GM12878 (cell line): ENCODE results near the gene MRPS18B. TPM values are rescaled to one million over a fixed set of nuclear protein-coding genes. Genes with fewer than 3 reads are reported as not detected.

ENCODE experiments used
- ATAC-seq: fragments of 200-7000 bp; cut with Tn5 transposase; 3 replicates; pipeline ENCODE4 v1.9.1; 2020; ENCODE audit warnings: mild to moderate bottlenecking, moderate library complexity
- BruUV-seq: library from RNA; stranded (reverse); fragments of 400-500 nt; replicated peaks from 2 replicates; lab custom pipeline; 2021; lab: Mats Ljungman, UMichigan
- CTCF ChIA-PET: fragments of 300-600 bp; sonication (Branson Sonifier 250); formaldehyde crosslinking; extraction: SDS; loops from one replicate; lab custom pipeline; 2021; ENCODE audit warnings: inconsistent platforms; lab: Yijun Ruan, JAX
- POLR2A ChIA-PET: fragments of 350-600 bp; formaldehyde crosslinking; extraction: SDS; loops from one replicate; lab custom pipeline; 2021; ENCODE audit warnings: inconsistent platforms; lab: Charles Lee
- RAD21 ChIA-PET: fragments of 300-600 bp; sonication (Branson Sonifier 250); formaldehyde crosslinking; loops from one replicate; lab custom pipeline; 2023; ENCODE audit warnings: antibody characterized with exemption; ENCODE audit not compliant: unreplicated experiment; lab: Charles Lee
- SMC1A ChIA-PET: fragments of 300-600 bp; sonication (Branson Sonifier 250); formaldehyde crosslinking; loops from one replicate; lab custom pipeline; 2023; ENCODE audit not compliant: unreplicated experiment, uncharacterized antibody; lab: Charles Lee
- DNase-seq: peaks from one replicate; pipeline ENCODE4 v3.0.0-alpha.2; 2011; ENCODE audit warnings: low read depth, low spot score
- FAIRE-seq: peaks from 3 replicates; lab custom pipeline; 2011; peaks lifted over from hg19 to GRCh38; lab: Jason Lieb, UNC
- H2AFZ ChIP-seq: 2 replicates; pipeline ENCODE4 v1.6.0; 2011; ENCODE audit warnings: low read depth, low read length, control low read depth; ENCODE audit not compliant: control insufficient read depth
- H3K27ac ChIP-seq: 2 replicates; pipeline ENCODE4 v1.5.1; 2011; ENCODE audit warnings: control low read depth; ENCODE audit not compliant: control insufficient read depth, insufficient read depth
- H3K27me3 ChIP-seq, 2 experiments: replicated peaks in 1 of 2; 2 replicates each; pipeline versions ENCODE4 v1.6.0 to v1.6.1; 2011; ENCODE audit warnings: low read length in 1 of 2; ENCODE audit not compliant: control insufficient read depth in 2 of 2, insufficient read depth in 2 of 2
- H3K36me3 ChIP-seq, 2 experiments: 2 replicates each; pipeline ENCODE4 v1.5.1; 2011; ENCODE audit warnings: low read length in 1 of 2; ENCODE audit not compliant: control insufficient read depth in 2 of 2, insufficient read depth in 2 of 2
- H3K4me1 ChIP-seq: 2 replicates; pipeline ENCODE4 v1.6.1; 2011; ENCODE audit warnings: mild to moderate bottlenecking, low read length, moderate library complexity, mixed read lengths; ENCODE audit not compliant: control insufficient read depth, insufficient read depth
- H3K4me2 ChIP-seq: 2 replicates; pipeline ENCODE4 v1.6.0; 2011; ENCODE audit warnings: control low read depth; ENCODE audit not compliant: control insufficient read depth, insufficient read depth
- H3K4me3 ChIP-seq: fragments of 200-600 bp; sonication (generic); 2 replicates; pipeline ENCODE4 v1.5.1; 2016
- H3K79me2 ChIP-seq: 2 replicates; pipeline ENCODE4 v1.6.0; 2011; ENCODE audit warnings: low read length; ENCODE audit not compliant: control insufficient read depth, insufficient read depth
- H3K9ac ChIP-seq: 2 replicates; pipeline ENCODE4 v1.8.0; 2011; ENCODE audit warnings: low read length, control low read depth, mixed read lengths; ENCODE audit not compliant: control insufficient read depth, insufficient read depth
- H3K9me3 ChIP-seq: replicated peaks from 3 replicates; pipeline ENCODE4 v1.5.1; 2011; ENCODE audit warnings: mild to moderate bottlenecking, low read length; ENCODE audit not compliant: control insufficient read depth, insufficient read depth
- H4K20me1 ChIP-seq: 2 replicates; pipeline ENCODE4 v1.6.0; 2011; ENCODE audit not compliant: control insufficient read depth, insufficient read depth
- CHD1 ChIP-seq: IDR thresholded peaks from 2 replicates; pipeline ENCODE4 v1.6.1; 2012; ENCODE audit warnings: low read depth, low read length, improper control_type of control experiment
- CHD2 ChIP-seq: IDR thresholded peaks from 2 replicates; pipeline ENCODE4 v1.6.1; 2011; ENCODE audit warnings: low read depth, low read length, improper control_type of control experiment, borderline replicate concordance
- IKZF1 ChIP-seq: fragments of 450-650 bp; conservative IDR thresholded peaks from 2 replicates; pipeline ENCODE4 v1.6.1; 2017; ENCODE audit warnings: antibody characterized with exemption, mild to moderate bottlenecking
- NFXL1 ChIP-seq: fragments of 450-650 bp; IDR thresholded peaks from 2 replicates; pipeline ENCODE4 v1.6.1; 2017; ENCODE audit warnings: antibody characterized with exemption, mild to moderate bottlenecking, borderline replicate concordance
- POLR2A ChIP-seq: IDR thresholded peaks from 2 replicates; pipeline ENCODE4 v1.6.1; 2011; ENCODE audit warnings: low read depth, mild to moderate bottlenecking, low read length
- POLR2AphosphoS5 ChIP-seq: IDR thresholded peaks from 2 replicates; pipeline ENCODE4 v1.6.1; 2011; ENCODE audit warnings: mild to moderate bottlenecking, low read length, inconsistent platforms
- RB1 ChIP-seq: fragments of 450-650 bp; formaldehyde crosslinking; IDR thresholded peaks from 2 replicates; pipeline ENCODE4 v1.6.1; 2017; ENCODE audit warnings: mild to moderate bottlenecking, borderline replicate concordance
- SIX5 ChIP-seq: IDR thresholded peaks from 2 replicates; pipeline ENCODE4 v1.6.1; 2011; ENCODE audit warnings: mild to moderate bottlenecking, low read depth, low read length, moderate library complexity; ENCODE audit not compliant: severe bottlenecking
- TAF1 ChIP-seq: IDR thresholded peaks from 2 replicates; pipeline ENCODE4 v1.6.1; 2011; ENCODE audit warnings: mild to moderate bottlenecking, low read depth, low read length, borderline replicate concordance
- TARDBP ChIP-seq: IDR thresholded peaks from 2 replicates; pipeline ENCODE4 v1.6.1; 2016; ENCODE audit warnings: borderline replicate concordance
- YBX1 ChIP-seq: fragments of 450-650 bp; IDR thresholded peaks from 2 replicates; pipeline ENCODE4 v1.6.1; 2016; ENCODE audit warnings: antibody characterized with exemption
- ZNF207 ChIP-seq: fragments of 450-650 bp; IDR thresholded peaks from 2 replicates; pipeline ENCODE4 v1.6.1; 2014; ENCODE audit warnings: antibody characterized with exemption, mild to moderate bottlenecking, borderline replicate concordance
- ZNF217 ChIP-seq: fragments of 450-650 bp; IDR thresholded peaks from 2 replicates; pipeline ENCODE4 v1.6.1; 2017; ENCODE audit warnings: antibody characterized with exemption, mild to moderate bottlenecking
- WGBS: methylation state at CpG from one replicate; pipeline ENCODE4 v1.1.6; 2016; ENCODE audit warnings: low lambda C conversion rate; ENCODE audit not compliant: insufficient replicate concordance, insufficient coverage; ENCODE audit errors: missing lambda C conversion rate; 5-methylcytosine and 5-hydroxymethylcytosine counted together
- in situ Hi-C: fragments of 300-500 bp; cut with MboI; formaldehyde crosslinking; loops from 9 replicates; pipeline ENCODE4 v1.14.3; 2018; ENCODE audit warnings: mixed read lengths
- intact Hi-C: fragments of 100-400 bp; cut with micrococcal nuclease; formaldehyde crosslinking; loops from one replicate; pipeline ENCODE4 v1.14.2; 2022; ENCODE audit not compliant: unreplicated experiment
- polyA plus RNA-seq, 11 experiments: library from polyadenylated mRNA; depleted of rRNA in 4 of 11; unstranded in 6 of 11; stranded (reverse) in 5 of 11; fragments of >200 nt; fragmentation: Nextera tagmentation in 4 of 11; fragmentation: Illumina TruSeq in 1 of 11; extraction: Ambion mirVana in 4 of 11; extraction: Trizol in 1 of 11; gene quantifications; 1 replicate in 1 of 11; 2 replicates in 10 of 11; pipeline versions ENCODE4 v1.2.1 to v1.2.3, GENCODE V29; 2011 to 2016; ENCODE audit warnings: inconsistent platforms in 2 of 11, missing spikeins in 2 of 11, low read depth in 1 of 11
- total RNA-seq, 4 experiments: library from RNA; depleted of rRNA in 3 of 4; stranded (reverse); fragments of >200 nt in 3 of 4; fragmentation: Illumina TruSeq in 1 of 4; extraction: Trizol in 1 of 4; gene quantifications; 2 replicates each; pipeline versions ENCODE4 v1.2.1 to v1.2.3, GENCODE V29; 2013 to 2021
- TF ChIP-seq, protein P1 (sequence below): IDR thresholded peaks from 2 replicates; pipeline ENCODE4 v1.6.1; 2012; ENCODE audit warnings: low read length, inconsistent platforms
- TF ChIP-seq, protein P2 (sequence below): fragments of 450-650 bp; IDR thresholded peaks from 2 replicates; pipeline ENCODE4 v1.6.1; 2014; ENCODE audit warnings: mild to moderate bottlenecking

Gene MRPS18B
- total and polyA plus RNA-seq, 10 of the 15 experiments (the other 5 are each of a cell fraction or from before 2014, with no cell fraction given), result 80.9 to 259 (median 140) TPM

DNA sequence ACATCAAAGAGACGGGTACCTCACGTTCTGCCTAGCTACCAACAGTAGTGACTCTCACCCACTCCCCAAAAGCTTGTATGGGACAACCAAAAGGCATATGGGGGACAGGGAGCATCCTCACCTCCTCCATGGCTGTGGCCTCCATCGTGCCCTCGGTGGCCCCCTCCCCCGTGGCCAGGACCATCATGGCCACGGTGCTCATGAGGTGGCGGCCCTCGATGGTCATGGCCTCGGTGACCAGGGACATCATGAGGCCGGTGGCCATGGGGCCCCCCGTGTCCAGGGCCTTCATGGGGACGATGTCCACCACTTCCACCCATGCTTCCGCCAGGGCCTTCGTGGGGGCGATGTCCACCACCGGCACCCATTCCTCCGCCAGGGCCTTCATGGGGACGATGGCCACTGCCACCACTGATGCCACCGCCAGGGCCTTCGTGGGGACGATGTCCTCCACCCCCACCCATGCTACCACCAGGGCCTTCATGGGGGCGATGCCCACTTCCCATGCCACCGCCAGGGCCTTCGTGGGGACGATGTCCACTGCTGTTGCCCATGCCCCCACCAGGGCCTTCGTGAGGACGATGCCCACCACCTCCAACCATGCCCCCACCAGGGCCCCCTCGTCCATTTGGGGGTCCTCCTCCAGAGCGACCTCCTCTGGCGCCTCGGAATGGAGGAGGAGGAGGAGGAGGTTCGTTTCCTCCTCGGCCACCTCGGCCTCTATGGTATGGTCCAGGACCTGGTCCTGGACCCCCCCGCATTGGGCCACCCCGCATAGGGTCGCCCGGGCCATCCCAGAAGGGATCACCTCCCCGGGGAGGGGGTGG lies 15.6 kb upstream of the MRPS18B start:
- Histone ChIP-seq H3K27me3 (no peaks in the 10 kb centered on the region), H3K27ac (no peak overlapping the region), H3K4me1 (no peaks in the 10 kb centered on the region; the same call in 1 of the 2 replicates), H3K9me3 (no peaks in the 10 kb centered on the region), H3K36me3 (peaks cover 32 to 38% of the 10 kb centered on the region in 2 experiments), H3K79me2 (no peaks in the 10 kb centered on the region), H3K9ac (no peak overlapping the region), H3K4me2 (no peak overlapping the region), H2AFZ (no peak overlapping the region), H3K4me3 (no peak overlapping the region), H4K20me1 (peaks cover 3% of the 10 kb centered on the region; the same call in 1 of the 2 replicates)
- BruUV-seq, result no TSS peak
- TF ChIP-seq POLR2AphosphoS5, result peak; percentile 28; the same call in 1 of the 2 replicates
- peak; percentile 53; the same call in 1 of the 2 replicates for TF ChIP-seq POLR2A
- no peak for TF ChIP-seq TAF1
- DNase-seq, result no peak
- POLR2A ChIA-PET, result no interaction called here
- intact Hi-C loops (no loop called here), in situ Hi-C loops (no loop called here)
- RAD21 ChIA-PET, result no interaction called here
- no peak for FAIRE-seq
- ATAC-seq, result no peak
- 95% methylated on average over 39 of the region's 39 CpGs for WGBS
- CTCF ChIA-PET, result interaction anchor here (6.2 to 10.3 kb wide), 2 partner anchors 59 to 119 kb away, joined by 123 to 188 read pairs; no protein-coding TSS in a partner anchor
- SMC1A ChIA-PET, result interaction anchor here (3.5 kb wide), 1 partner anchor 11 kb away, joined by 16 read pairs; no protein-coding TSS in a partner anchor

DNA sequence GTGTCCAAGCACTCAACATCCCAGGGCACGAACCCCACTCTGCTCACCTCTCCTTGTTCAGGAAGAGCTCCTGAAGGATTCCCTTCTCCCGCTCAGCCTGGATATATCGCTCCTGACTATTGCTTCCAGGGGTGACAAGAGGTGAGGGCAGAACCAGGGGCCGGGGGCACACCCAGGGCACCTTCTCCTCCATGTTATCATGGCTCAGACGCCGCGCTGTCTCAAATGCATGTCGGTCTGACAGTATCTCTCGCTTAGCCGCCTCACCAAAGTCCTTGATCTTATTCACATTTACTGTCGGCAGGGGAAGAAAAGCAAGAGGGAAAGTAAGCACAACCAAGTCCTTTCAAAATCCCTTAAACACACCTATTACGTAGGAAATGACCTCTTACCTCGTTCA lies 13.7 kb upstream of the MRPS18B start:
- no peak overlapping the region for H3K27ac ChIP-seq
- CTCF ChIA-PET, result interaction anchor here (1.1 to 1.3 kb wide), 3 partner anchors 22 to 127 kb away, joined by 3 to 5 read pairs (median 3); no protein-coding TSS in a partner anchor
- H2AFZ ChIP-seq, result no peak overlapping the region
- H3K4me3 ChIP-seq, result no peak overlapping the region
- intact Hi-C loops, result no loop called here
- in situ Hi-C loops, result no loop called here
- H3K4me2 ChIP-seq, result no peak overlapping the region
- H3K4me1 ChIP-seq, result no peaks in the 10 kb centered on the region
- H3K36me3 ChIP-seq, result peaks cover 40 to 46% of the 10 kb centered on the region in 2 experiments
- no peaks in the 10 kb centered on the region for H3K9me3 ChIP-seq
- RAD21 ChIA-PET, result no interaction called here
- SMC1A ChIA-PET, result interaction anchor here (0.6 to 1.8 kb wide), 3 partner anchors 9 to 283 kb away, joined by 3 to 4 read pairs (median 4); no protein-coding TSS in a partner anchor
- H4K20me1 ChIP-seq, result peaks cover 3% of the 10 kb centered on the region; the same call in 1 of the 2 replicates
- BruUV-seq, result no TSS peak
- POLR2A ChIA-PET, result interaction anchor here (0.6 kb wide), 1 partner anchor 92 kb away, joined by 3 read pairs; no protein-coding TSS in a partner anchor
- DNase-seq, result no peak
- H3K27me3 ChIP-seq, result no peaks in the 10 kb centered on the region
- no peak for ATAC-seq
- WGBS, result 92% methylated on average over 13 of the region's 13 CpGs
- no peak for FAIRE-seq
- no peaks in the 10 kb centered on the region for H3K79me2 ChIP-seq
- H3K9ac ChIP-seq, result no peak overlapping the region
- no peak for TF ChIP-seq TARDBP
- no peak for TF ChIP-seq YBX1
- TF ChIP-seq NFXL1, result no peak
- TF ChIP-seq ZNF207, result no peak
- TF ChIP-seq ZNF217, result no peak
- no peak for TF ChIP-seq CHD2
- TF ChIP-seq POLR2A, result no peak
- TF ChIP-seq, protein P1, sequence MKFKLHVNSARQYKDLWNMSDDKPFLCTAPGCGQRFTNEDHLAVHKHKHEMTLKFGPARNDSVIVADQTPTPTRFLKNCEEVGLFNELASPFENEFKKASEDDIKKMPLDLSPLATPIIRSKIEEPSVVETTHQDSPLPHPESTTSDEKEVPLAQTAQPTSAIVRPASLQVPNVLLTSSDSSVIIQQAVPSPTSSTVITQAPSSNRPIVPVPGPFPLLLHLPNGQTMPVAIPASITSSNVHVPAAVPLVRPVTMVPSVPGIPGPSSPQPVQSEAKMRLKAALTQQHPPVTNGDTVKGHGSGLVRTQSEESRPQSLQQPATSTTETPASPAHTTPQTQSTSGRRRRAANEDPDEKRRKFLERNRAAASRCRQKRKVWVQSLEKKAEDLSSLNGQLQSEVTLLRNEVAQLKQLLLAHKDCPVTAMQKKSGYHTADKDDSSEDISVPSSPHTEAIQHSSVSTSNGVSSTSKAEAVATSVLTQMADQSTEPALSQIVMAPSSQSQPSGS, result no peak
- TF ChIP-seq CHD1, result no peak
- TF ChIP-seq SIX5, result no peak
- TF ChIP-seq IKZF1, result no peak
- TF ChIP-seq RB1, result no peak
- TF ChIP-seq, protein P2, sequence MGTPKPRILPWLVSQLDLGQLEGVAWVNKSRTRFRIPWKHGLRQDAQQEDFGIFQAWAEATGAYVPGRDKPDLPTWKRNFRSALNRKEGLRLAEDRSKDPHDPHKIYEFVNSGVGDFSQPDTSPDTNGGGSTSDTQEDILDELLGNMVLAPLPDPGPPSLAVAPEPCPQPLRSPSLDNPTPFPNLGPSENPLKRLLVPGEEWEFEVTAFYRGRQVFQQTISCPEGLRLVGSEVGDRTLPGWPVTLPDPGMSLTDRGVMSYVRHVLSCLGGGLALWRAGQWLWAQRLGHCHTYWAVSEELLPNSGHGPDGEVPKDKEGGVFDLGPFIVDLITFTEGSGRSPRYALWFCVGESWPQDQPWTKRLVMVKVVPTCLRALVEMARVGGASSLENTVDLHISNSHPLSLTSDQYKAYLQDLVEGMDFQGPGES, result no peak
